Measurements from ENCODE around the gene IDUA. TPM values are rescaled to one million over a fixed set of nuclear protein-coding genes. Genes with fewer than 3 reads are reported as not detected.
"Not testable (repeated sequence)": the region's sequence is repeated elsewhere in the genome, so short reads cannot be mapped to it uniquely, and the experiment has no call there.

The IDUA gene
- total RNA-seq, 4 donors from 2014 or later, result 10.4 to 23.1 (median 11.5) TPM

DNA sequence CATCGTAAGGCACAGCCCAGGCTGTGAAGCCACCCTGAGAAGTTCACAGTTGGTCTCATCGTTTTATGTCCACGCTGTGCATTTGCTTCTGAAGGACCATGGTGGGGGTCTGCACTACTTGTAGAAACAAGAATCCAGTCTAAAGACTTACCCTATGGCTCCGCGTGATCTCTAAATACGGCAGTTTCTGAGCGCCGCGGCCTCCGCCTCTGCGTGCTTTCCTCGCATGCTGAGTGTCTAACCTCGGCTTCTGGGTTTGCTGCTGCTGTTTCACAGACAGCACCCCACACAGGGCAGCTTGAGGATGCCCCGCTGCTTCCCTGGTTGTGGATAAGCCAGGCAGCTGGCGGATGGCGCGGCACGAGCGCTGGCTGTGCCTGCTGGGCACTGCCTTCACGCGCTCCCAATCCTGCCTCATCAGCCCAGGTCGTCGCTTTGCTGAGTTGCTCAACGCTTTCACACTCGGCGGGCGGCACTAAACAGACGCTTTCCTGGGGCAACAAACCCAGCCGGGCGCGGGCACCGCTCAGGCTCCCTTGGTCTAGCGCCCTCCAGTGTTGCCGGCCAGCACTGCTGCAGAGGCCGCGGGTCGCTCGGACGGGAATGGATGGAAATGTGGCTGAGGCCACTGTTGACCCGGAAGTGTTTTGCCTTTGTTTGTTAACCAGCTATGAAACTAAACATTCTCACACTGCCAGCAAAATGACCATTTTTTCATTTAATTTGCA is 63.8 kb downstream of the IDUA start:
- Histone ChIP-seq H3K9me3 (no peaks in the 10 kb centered on the region), H3K4me3 (no peak overlapping the region), H3K36me3 (no peaks in the 10 kb centered on the region), H3K27ac (replicated peaks in 1 of 4) (no peak overlapping the region), H3K27me3 (peaks cover 0 to 80% (median 27%) of the 10 kb centered on the region in 4 donors), H3K4me1 (peaks cover 9 to 33% (median 30%) of the 10 kb centered on the region in 4 donors)
- DNase-seq (ENCODE audit: extremely low spot score), result no peak
- TF ChIP-seq POLR2AphosphoS5 (IDR thresholded peaks at IDR 0.05) (no peak), CTCF (IDR thresholded peaks at IDR 0.05) (peak in 1 of 3 experiments; percentile 25), POLR2A (IDR thresholded peaks at IDR 0.05; ENCODE audit: low read depth) (no peak)
- intact Hi-C loops (cut with DNase I), result no loop called here
- 73% methylated on average over 37 of the region's 40 CpGs for WGBS

DNA sequence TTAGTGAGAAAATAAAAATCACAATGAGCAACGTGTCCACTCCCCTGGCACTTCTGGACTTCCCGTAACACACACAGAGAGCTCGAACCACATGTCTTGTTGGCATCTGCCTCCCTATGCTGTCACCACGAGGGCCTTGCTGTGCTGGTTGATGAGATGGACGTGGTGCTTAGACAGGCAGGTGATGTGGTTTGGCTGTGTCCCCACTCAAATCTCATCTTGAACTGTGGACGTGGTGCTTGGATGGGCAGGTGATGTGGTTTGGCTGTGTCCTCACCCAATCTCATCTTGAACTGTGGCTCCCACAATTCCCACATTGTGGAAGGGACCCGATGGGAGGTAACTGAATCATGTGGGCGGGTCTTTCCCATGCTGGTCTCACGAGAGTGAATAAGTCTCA is 64.6 kb downstream of the IDUA start:
- no peak overlapping the region for H3K27ac ChIP-seq (replicated peaks in 1 of 4)
- H3K4me1 ChIP-seq, result peaks cover 10 to 34% (median 33%) of the 10 kb centered on the region in 4 donors
- H3K36me3 ChIP-seq, result no peaks in the 10 kb centered on the region
- no peak for DNase-seq (ENCODE audit: extremely low spot score)
- no peaks in the 10 kb centered on the region for H3K9me3 ChIP-seq
- WGBS, result 65% methylated on average over 9 of the region's 9 CpGs
- peaks cover 0 to 81% (median 29%) of the 10 kb centered on the region in 4 donors for H3K27me3 ChIP-seq
- intact Hi-C loops (cut with DNase I), result no loop called here
- TF ChIP-seq POLR2AphosphoS5 (IDR thresholded peaks at IDR 0.05), result no peak
- no peak for TF ChIP-seq CTCF (IDR thresholded peaks at IDR 0.05)
- no peak for TF ChIP-seq POLR2A (IDR thresholded peaks at IDR 0.05; ENCODE audit: low read depth)
- TF ChIP-seq EP300 (IDR thresholded peaks at IDR 0.05), result no peak
- no peak overlapping the region for H3K4me3 ChIP-seq

DNA sequence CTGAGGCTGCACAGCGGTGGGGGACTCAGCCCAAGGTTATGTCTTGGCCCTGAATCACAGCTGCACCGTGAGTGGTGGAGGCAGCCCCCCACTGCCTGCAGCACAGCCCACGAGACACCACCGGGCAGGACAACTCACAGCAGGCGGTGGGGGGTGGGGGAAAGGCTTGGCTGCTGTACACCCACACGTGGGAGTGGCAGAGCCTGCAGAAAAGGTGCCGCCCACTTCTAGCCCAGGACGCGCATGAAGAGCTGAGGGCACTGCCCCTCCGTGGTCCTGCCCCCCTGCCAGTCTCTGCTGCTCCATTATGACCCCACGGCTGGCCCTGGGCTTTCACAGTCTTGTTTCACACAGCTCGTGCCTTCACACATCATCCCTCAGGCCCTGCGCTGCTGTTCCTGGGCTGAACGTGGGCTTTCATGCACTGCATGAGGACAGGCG is 65.4 kb downstream of the IDUA start:
- intact Hi-C loops (cut with DNase I), result no loop called here
- Histone ChIP-seq H3K4me1 (peaks cover 6 to 27% (median 26%) of the 10 kb centered on the region in 4 donors), H3K27me3 (peaks cover 0 to 89% (median 32%) of the 10 kb centered on the region in 4 donors), H3K27ac (replicated peaks in 1 of 4) (no peak overlapping the region), H3K36me3 (no peaks in the 10 kb centered on the region), H3K9me3 (no peaks in the 10 kb centered on the region), H3K4me3 (no peak overlapping the region)
- no peak for DNase-seq (ENCODE audit: extremely low spot score)
- WGBS, result 66% methylated on average over 11 of the region's 15 CpGs
- no peak for TF ChIP-seq EP300 (IDR thresholded peaks at IDR 0.05)
- TF ChIP-seq CTCF (IDR thresholded peaks at IDR 0.05), result no peak
- TF ChIP-seq POLR2A (IDR thresholded peaks at IDR 0.05; ENCODE audit: low read depth), result no peak
- TF ChIP-seq POLR2AphosphoS5 (IDR thresholded peaks at IDR 0.05), result no peak

DNA sequence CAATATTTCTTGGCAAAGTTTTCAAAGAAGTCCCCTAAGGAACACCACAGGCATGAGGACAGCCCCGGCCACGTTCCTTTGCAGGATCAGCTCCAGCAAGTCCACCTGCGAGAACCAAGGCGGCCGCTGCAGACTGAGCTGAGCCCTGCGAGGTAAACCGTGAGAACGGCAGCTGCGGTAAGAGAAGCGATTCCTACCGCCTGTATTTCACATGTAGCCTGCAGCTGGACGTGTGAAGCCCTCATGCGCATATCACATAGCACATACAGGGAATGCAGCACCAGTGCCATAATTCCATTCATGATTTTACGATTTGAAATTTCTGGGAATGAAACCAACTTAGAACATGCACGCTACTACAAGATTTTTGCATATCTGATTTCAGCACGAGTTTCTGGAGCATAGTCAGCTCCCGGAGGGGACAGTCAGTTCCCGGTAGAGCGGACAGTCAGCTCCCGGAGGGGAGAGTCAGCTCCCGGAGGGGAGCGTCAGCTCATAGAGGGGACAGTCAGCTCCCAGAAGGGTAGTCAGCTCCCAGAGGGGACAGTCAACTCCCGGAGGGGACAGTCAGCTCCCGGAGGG is 66.3 kb downstream of the IDUA start:
- TF ChIP-seq POLR2AphosphoS5 (IDR thresholded peaks at IDR 0.05) (no peak), EP300 (IDR thresholded peaks at IDR 0.05) (no peak)
- H3K4me1 ChIP-seq, result peaks cover 3 to 18% (median 17%) of the 10 kb centered on the region in 4 donors
- no peak overlapping the region for H3K27ac ChIP-seq (replicated peaks in 1 of 4)
- intact Hi-C loops (cut with DNase I), result no loop called here
- H3K4me3 ChIP-seq, result no peak overlapping the region
- no peaks in the 10 kb centered on the region for H3K9me3 ChIP-seq
- no peak for DNase-seq (ENCODE audit: extremely low spot score)
- 45% methylated on average over 24 of the region's 24 CpGs for WGBS
- H3K36me3 ChIP-seq, result no peaks in the 10 kb centered on the region
- H3K27me3 ChIP-seq, result peaks cover 0 to 93% (median 32%) of the 10 kb centered on the region in 4 donors

DNA sequence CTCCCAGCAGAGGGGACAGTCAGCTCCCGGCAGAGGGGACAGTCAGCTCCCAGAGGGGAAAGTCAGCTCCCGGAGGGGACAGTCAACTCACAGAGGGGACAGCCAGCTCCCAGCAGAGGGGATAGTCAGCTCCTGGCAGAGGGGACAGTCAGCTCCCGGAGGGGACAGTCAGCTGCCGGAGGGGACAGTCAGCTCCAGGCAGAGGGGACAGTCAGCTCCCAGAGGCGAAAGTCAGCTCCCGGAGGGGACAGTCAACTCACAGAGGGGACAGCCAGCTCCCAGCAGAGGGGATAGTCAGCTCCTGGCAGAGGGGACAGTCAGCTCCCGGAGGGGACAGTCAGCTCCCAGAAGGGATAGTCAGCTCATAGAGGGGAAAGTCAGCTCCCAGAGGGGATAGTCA is 67.0 kb downstream of the IDUA start:
- H3K9me3 ChIP-seq; DNase-seq (ENCODE audit: extremely low spot score); intact Hi-C loops (cut with DNase I); H3K27ac ChIP-seq (replicated peaks in 1 of 4); H3K36me3 ChIP-seq; H3K4me3 ChIP-seq: not testable (repeated sequence)
- WGBS, result 74% methylated on average over 5 of the region's 7 CpGs
- peaks cover 0 to 93% (median 34%) of the 10 kb centered on the region in 4 donors for H3K27me3 ChIP-seq
- H3K4me1 ChIP-seq, result peaks cover 3 to 18% (median 16%) of the 10 kb centered on the region in 4 donors

Other genes with a start within 250 kb of the IDUA start
- gene CPLX1, start 160.9 kb upstream of the IDUA start, total RNA-seq, result 1 to 10 TPM; 1.1 to 1.6 (median 1.3) TPM
- gene GAK, start 54.7 kb upstream of the IDUA start, total RNA-seq, result 10 to 100 TPM; 64.8 to 73.9 (median 70.6) TPM
- gene TMEM175, start 54.6 kb upstream of the IDUA start, total RNA-seq, result 10 to 100 TPM; 17.6 to 39.5 (median 20.0) TPM
- 10 to 100 TPM in 2 of 4 donors, 1 to 10 TPM in 2; 7.5 to 11.9 (median 9.9) TPM for gene DGKQ, start 13.5 kb upstream of the IDUA start, total RNA-seq
- under 1 TPM in 1 of 4 donors, not detected in 3; 0.06 TPM for gene SLC26A1, start 6.4 kb downstream of the IDUA start, total RNA-seq
- gene FGFRL1, start 24.6 kb downstream of the IDUA start, total RNA-seq, result 10 to 100 TPM; 22.0 to 54.2 (median 32.5) TPM
- gene RNF212, start 126.5 kb downstream of the IDUA start, total RNA-seq, result 1 to 10 TPM; 3.8 to 9.7 (median 7.3) TPM
- gene SPON2, start 185.5 kb downstream of the IDUA start, total RNA-seq, result 10 to 100 TPM; 21.3 to 72.9 (median 58.3) TPM